GM10847 (cell line): Measurements from ENCODE around the gene AQP10.

Source experiments
- POLR2A ChIP-seq: IDR thresholded peaks from 2 replicates; pipeline ENCODE4 v1.6.1; 2011; ENCODE audit not compliant: insufficient read length; ENCODE audit errors: extremely low read depth

Gene AQP10

DNA sequence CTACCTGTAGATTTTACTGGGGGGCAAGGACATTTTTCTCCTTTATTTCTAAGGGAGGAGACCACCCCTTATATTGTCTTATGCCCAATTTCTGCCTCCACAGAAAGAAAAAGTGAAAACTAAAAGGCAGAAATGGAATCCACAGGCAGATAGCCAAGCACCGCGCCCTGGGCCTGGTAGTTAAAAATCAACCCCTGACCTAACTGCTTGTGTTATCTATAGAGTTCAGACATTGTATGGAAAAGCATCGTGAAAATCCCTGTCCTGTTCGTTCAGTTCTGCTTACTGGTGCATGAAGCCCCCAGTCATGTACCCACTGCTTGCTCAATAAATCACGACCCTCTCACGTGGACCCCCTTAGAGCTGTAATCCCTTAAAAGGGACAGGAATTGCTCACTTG is 50.5 kb downstream of the AQP10 start:
- no peak for TF ChIP-seq POLR2A
